Measurements from ENCODE around the gene RPL38.

DNA sequence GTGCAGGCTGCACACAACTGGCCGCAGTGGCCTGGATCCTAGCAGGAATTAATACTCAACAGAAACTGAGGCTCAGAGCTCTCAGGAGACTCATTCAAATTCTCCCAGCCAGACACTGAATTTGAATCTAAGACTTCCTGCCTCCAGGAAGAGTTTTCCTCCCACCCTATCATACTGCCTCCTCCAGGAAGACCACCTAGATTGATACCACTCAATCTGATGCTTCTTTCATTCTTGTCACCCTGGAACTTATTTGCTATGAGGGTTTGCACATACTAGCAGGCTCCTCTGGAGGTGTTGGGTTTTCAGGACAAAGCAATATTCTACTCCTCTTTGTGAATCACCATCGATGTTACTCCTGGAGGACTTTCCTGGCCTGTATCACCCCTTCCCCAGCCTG is 5.7 kb upstream of the RPL38 start:
- TF ChIP-seq, protein P1, sequence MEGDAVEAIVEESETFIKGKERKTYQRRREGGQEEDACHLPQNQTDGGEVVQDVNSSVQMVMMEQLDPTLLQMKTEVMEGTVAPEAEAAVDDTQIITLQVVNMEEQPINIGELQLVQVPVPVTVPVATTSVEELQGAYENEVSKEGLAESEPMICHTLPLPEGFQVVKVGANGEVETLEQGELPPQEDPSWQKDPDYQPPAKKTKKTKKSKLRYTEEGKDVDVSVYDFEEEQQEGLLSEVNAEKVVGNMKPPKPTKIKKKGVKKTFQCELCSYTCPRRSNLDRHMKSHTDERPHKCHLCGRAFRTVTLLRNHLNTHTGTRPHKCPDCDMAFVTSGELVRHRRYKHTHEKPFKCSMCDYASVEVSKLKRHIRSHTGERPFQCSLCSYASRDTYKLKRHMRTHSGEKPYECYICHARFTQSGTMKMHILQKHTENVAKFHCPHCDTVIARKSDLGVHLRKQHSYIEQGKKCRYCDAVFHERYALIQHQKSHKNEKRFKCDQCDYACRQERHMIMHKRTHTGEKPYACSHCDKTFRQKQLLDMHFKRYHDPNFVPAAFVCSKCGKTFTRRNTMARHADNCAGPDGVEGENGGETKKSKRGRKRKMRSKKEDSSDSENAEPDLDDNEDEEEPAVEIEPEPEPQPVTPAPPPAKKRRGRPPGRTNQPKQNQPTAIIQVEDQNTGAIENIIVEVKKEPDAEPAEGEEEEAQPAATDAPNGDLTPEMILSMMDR (IDR thresholded peaks at IDR 0.05; ENCODE audit: borderline replicate concordance, extremely low read depth, low read length, poor library complexity, severe bottlenecking): no peak
- TF ChIP-seq EZH2 (IDR thresholded peaks at IDR 0.05; ENCODE audit: borderline replicate concordance, low read depth, low read length, severe bottlenecking): no peak
